ENCODE data around the gene FKBP6.
"Not testable (repeated sequence)": the region's sequence is repeated elsewhere in the genome, so short reads cannot be mapped to it uniquely, and the experiment has no call there.

Gene FKBP6

DNA sequence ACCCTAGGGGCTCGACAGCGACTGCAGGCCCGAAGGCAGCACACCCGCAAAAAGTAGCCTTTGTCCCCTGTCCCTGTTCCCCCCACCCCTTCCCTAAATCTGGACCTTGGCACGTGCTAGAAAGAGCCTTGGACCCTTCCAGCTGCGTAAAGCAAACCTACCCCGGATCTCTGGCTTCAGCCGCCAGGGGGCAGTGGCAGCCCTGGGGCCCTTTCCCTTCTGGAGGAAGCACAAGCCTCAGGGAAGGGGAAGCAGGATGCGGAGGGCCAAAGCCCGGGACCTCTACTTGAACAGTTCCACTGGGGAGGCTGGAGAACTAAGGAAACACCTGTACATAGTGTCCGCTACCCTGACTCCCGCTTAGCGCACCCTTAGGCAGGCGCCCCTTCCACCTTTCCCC, 26.9 kb upstream of the FKBP6 start:
- H2AK5ac ChIP-seq (ENCODE audit: low read length, severe bottlenecking); H4K8ac ChIP-seq (ENCODE audit: low read length); H2AFZ ChIP-seq (ENCODE audit: low read depth, low read length); H3K18ac ChIP-seq (ENCODE audit: low read depth in 1 of 2, low read length in 2 of 2); H3K23ac ChIP-seq (ENCODE audit: low read length in 2 of 2); H2BK15ac ChIP-seq (ENCODE audit: low read depth, poor library complexity, severe bottlenecking); H3K4me3 ChIP-seq (ENCODE audit: insufficient read depth in 1 of 2, low read depth in 1 of 2, low read length in 2 of 2); H3K9ac ChIP-seq (ENCODE audit: low read length); H3K79me1 ChIP-seq (replicated peaks; ENCODE audit: low read length, poor library complexity, severe bottlenecking); H3K9me3 ChIP-seq (ENCODE audit: control insufficient read depth, low read length); DNase-seq; H3K4ac ChIP-seq (ENCODE audit: low read depth in 1 of 2, low read length in 2 of 2); H2BK120ac ChIP-seq (ENCODE audit: low read depth, low read length); H3K4me1 ChIP-seq (ENCODE audit: control insufficient read depth, insufficient read depth, low read depth, low read length); H3K4me2 ChIP-seq (ENCODE audit: low read length, poor library complexity, severe bottlenecking); H3K27me3 ChIP-seq (ENCODE audit: control insufficient read depth in 1 of 2, insufficient read depth in 1 of 2, low read length in 2 of 2); H3K14ac ChIP-seq (ENCODE audit: low read length in 2 of 2); H2BK5ac ChIP-seq (ENCODE audit: low read depth, low read length, poor library complexity, severe bottlenecking); H4K91ac ChIP-seq (ENCODE audit: low read length); H2BK12ac ChIP-seq (ENCODE audit: low read length in 2 of 2); H3K27ac ChIP-seq (ENCODE audit: low read length, poor library complexity, severe bottlenecking): not testable (repeated sequence)
- WGBS = no CpG with 5 or more reads among the region's 14 CpGs
- peaks cover 23 to 24% of the 10 kb centered on the region in 2 experiments for H3K36me3 ChIP-seq (ENCODE audit: control insufficient read depth in 1 of 2, insufficient read depth in 2 of 2, low read depth in 1 of 2, low read length in 2 of 2)

DNA sequence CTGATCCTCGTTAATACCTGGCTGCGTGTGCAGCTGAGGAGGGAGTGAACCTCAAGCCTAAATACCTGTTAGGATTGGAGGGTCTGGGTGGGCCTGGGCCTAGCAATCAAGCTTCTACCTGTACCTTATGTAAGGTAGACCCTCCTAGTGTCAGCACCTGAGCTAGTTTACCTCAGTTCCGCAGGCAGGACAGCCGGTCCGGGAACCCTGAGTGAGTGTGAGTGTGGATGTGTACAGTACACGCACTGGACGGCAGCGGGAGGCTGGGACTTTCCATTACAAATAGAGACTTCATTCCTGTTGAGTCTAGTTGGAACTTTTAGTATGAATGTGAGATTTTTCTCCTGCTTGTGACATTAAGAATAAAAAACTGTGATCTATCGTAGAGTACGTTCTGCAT, 25.1 kb upstream of the FKBP6 start:
- H3K4me2 ChIP-seq (ENCODE audit: low read length, poor library complexity, severe bottlenecking); H3K9me3 ChIP-seq (ENCODE audit: control insufficient read depth, low read length); H4K8ac ChIP-seq (ENCODE audit: low read length); H4K91ac ChIP-seq (ENCODE audit: low read length); H2AK5ac ChIP-seq (ENCODE audit: low read length, severe bottlenecking); H3K14ac ChIP-seq (ENCODE audit: low read length in 2 of 2); H2BK15ac ChIP-seq (ENCODE audit: low read depth, poor library complexity, severe bottlenecking); H2BK5ac ChIP-seq (ENCODE audit: low read depth, low read length, poor library complexity, severe bottlenecking); H3K27me3 ChIP-seq (ENCODE audit: control insufficient read depth in 1 of 2, insufficient read depth in 1 of 2, low read length in 2 of 2); H3K79me1 ChIP-seq (replicated peaks; ENCODE audit: low read length, poor library complexity, severe bottlenecking); H3K18ac ChIP-seq (ENCODE audit: low read depth in 1 of 2, low read length in 2 of 2); H3K9ac ChIP-seq (ENCODE audit: low read length); H3K4me3 ChIP-seq (ENCODE audit: insufficient read depth in 1 of 2, low read depth in 1 of 2, low read length in 2 of 2); H3K23ac ChIP-seq (ENCODE audit: low read length in 2 of 2); H2BK120ac ChIP-seq (ENCODE audit: low read depth, low read length); H2BK12ac ChIP-seq (ENCODE audit: low read length in 2 of 2); H3K4ac ChIP-seq (ENCODE audit: low read depth in 1 of 2, low read length in 2 of 2); H3K4me1 ChIP-seq (ENCODE audit: control insufficient read depth, insufficient read depth, low read depth, low read length); DNase-seq; H2AFZ ChIP-seq (ENCODE audit: low read depth, low read length); H3K27ac ChIP-seq (ENCODE audit: low read length, poor library complexity, severe bottlenecking): not testable (repeated sequence)
- H3K36me3 ChIP-seq (ENCODE audit: control insufficient read depth in 1 of 2, insufficient read depth in 2 of 2, low read depth in 1 of 2, low read length in 2 of 2) = peaks cover 28 to 32% of the 10 kb centered on the region in 2 experiments
- WGBS = 97% methylated on average over 2 of the region's 10 CpGs

DNA sequence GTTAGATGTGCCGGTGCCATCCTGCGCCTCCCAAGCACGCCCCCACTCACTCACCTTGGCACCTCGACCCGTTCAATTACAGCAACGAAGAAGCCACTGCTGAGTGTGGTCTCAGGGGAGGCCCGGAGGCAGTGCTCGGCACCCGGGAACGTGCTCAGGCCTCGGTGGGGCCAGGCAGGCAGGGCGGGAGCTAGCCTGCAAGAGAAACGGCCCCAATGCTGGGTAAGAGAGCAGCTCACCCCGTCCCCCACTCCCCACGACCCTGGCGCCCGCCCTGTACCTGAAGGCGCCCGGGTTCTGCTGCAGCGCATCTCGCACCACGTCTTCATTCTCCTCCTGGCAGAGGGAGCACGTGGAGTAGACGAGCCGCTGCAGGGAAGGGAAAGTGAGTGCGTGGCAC, 24.4 kb upstream of the FKBP6 start:
- Histone ChIP-seq H3K4me3 (ENCODE audit: insufficient read depth in 1 of 2, low read depth in 1 of 2, low read length in 2 of 2) (no peak overlapping the region), H3K27ac (ENCODE audit: low read length, poor library complexity, severe bottlenecking) (no peak overlapping the region), H2BK120ac (ENCODE audit: low read depth, low read length) (no peak overlapping the region), H4K8ac (ENCODE audit: low read length) (no peak overlapping the region), H2BK5ac (ENCODE audit: low read depth, low read length, poor library complexity, severe bottlenecking) (no peak overlapping the region), H2AK5ac (ENCODE audit: low read length, severe bottlenecking) (no peak overlapping the region), H3K4me1 (ENCODE audit: control insufficient read depth, insufficient read depth, low read depth, low read length) (peaks cover 11% of the 10 kb centered on the region), H3K36me3 (ENCODE audit: control insufficient read depth in 1 of 2, insufficient read depth in 2 of 2, low read depth in 1 of 2, low read length in 2 of 2) (peaks cover 28 to 32% of the 10 kb centered on the region in 2 experiments), H3K9ac (ENCODE audit: low read length) (no peak overlapping the region), H3K27me3 (ENCODE audit: control insufficient read depth in 1 of 2, insufficient read depth in 1 of 2, low read length in 2 of 2) (no peaks in the 10 kb centered on the region), H3K79me1 (replicated peaks; ENCODE audit: low read length, poor library complexity, severe bottlenecking) (peaks cover 6% of the 10 kb centered on the region), H3K23ac (ENCODE audit: low read length in 2 of 2) (no peak overlapping the region), H3K4ac (ENCODE audit: low read depth in 1 of 2, low read length in 2 of 2) (no peak overlapping the region), H2BK12ac (ENCODE audit: low read length in 2 of 2) (no peak overlapping the region), H3K14ac (ENCODE audit: low read length in 2 of 2) (no peak overlapping the region), H3K4me2 (ENCODE audit: low read length, poor library complexity, severe bottlenecking) (no peak overlapping the region), H3K18ac (ENCODE audit: low read depth in 1 of 2, low read length in 2 of 2) (no peak overlapping the region), H4K91ac (ENCODE audit: low read length) (no peak overlapping the region), H2BK15ac (ENCODE audit: low read depth, poor library complexity, severe bottlenecking) (no peak overlapping the region), H3K9me3 (ENCODE audit: control insufficient read depth, low read length) (no peaks in the 10 kb centered on the region), H2AFZ (ENCODE audit: low read depth, low read length) (no peak overlapping the region)
- DNase-seq = no peak
- WGBS = 96% methylated on average over 25 of the region's 26 CpGs

DNA sequence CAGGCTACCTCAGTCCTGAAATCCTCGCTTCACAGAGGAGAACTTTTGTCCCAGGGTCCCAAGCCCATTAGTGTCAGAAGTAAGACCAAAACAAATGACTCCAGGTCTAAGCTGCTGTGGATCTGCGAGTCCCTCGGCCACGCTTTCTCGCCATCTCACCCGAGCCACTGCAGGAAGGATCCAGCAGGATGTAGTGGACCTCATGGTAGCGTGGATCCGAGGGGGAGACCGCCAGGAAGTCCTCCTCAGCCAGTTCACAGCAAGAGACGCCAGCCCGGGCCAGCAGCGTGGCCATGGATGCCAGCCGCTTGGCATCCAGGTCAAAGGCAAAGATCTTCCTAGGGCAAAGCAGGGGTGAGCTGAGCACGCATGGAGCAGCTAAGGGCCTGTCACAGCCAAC, 23.9 kb upstream of the FKBP6 start:
- no peak for DNase-seq
- no peak overlapping the region for H3K4ac ChIP-seq (ENCODE audit: low read depth in 1 of 2, low read length in 2 of 2)
- no peak overlapping the region for H2BK5ac ChIP-seq (ENCODE audit: low read depth, low read length, poor library complexity, severe bottlenecking)
- H3K4me3 ChIP-seq (ENCODE audit: insufficient read depth in 1 of 2, low read depth in 1 of 2, low read length in 2 of 2) = no peak overlapping the region
- no peak overlapping the region for H2BK120ac ChIP-seq (ENCODE audit: low read depth, low read length)
- no peak overlapping the region for H2BK15ac ChIP-seq (ENCODE audit: low read depth, poor library complexity, severe bottlenecking)
- no peak overlapping the region for H4K8ac ChIP-seq (ENCODE audit: low read length)
- H3K9ac ChIP-seq (ENCODE audit: low read length) = no peak overlapping the region
- H3K4me2 ChIP-seq (ENCODE audit: low read length, poor library complexity, severe bottlenecking) = no peak overlapping the region
- no peak overlapping the region for H3K27ac ChIP-seq (ENCODE audit: low read length, poor library complexity, severe bottlenecking)
- no peak overlapping the region for H3K14ac ChIP-seq (ENCODE audit: low read length in 2 of 2)
- peaks cover 28 to 32% of the 10 kb centered on the region in 2 experiments for H3K36me3 ChIP-seq (ENCODE audit: control insufficient read depth in 1 of 2, insufficient read depth in 2 of 2, low read depth in 1 of 2, low read length in 2 of 2)
- no peak overlapping the region for H2AFZ ChIP-seq (ENCODE audit: low read depth, low read length)
- peaks cover 13% of the 10 kb centered on the region for H3K4me1 ChIP-seq (ENCODE audit: control insufficient read depth, insufficient read depth, low read depth, low read length)
- H3K79me1 ChIP-seq (replicated peaks; ENCODE audit: low read length, poor library complexity, severe bottlenecking) = peaks cover 8% of the 10 kb centered on the region
- H2BK12ac ChIP-seq (ENCODE audit: low read length in 2 of 2) = no peak overlapping the region
- no peak overlapping the region for H4K91ac ChIP-seq (ENCODE audit: low read length)
- no peaks in the 10 kb centered on the region for H3K27me3 ChIP-seq (ENCODE audit: control insufficient read depth in 1 of 2, insufficient read depth in 1 of 2, low read length in 2 of 2)
- no peak overlapping the region for H3K23ac ChIP-seq (ENCODE audit: low read length in 2 of 2)
- H3K9me3 ChIP-seq (ENCODE audit: control insufficient read depth, low read length) = no peaks in the 10 kb centered on the region
- no peak overlapping the region for H3K18ac ChIP-seq (ENCODE audit: low read depth in 1 of 2, low read length in 2 of 2)
- no peak overlapping the region for H2AK5ac ChIP-seq (ENCODE audit: low read length, severe bottlenecking)
- WGBS = 97% methylated on average over 14 of the region's 14 CpGs
